Measurements from ENCODE around the gene NLRP9. TPM values are rescaled to one million over a fixed set of nuclear protein-coding genes. Genes with fewer than 3 reads are reported as not detected.
A peak's percentile ranks its signal among the peaks of the same experiment; 100 is the strongest.

NLRP9 gene
- total RNA-seq, 1 donor from 2014 or later: not detected

- Histone ChIP-seq H3K27me3 (ENCODE audit: low read depth) (no peaks in the 10 kb centered on the region), H3K27ac (no peak overlapping the region), H3K9me3 (no peaks in the 10 kb centered on the region), H3K36me3 (peaks cover 78% of the 10 kb centered on the region), H3K4me1 (peaks cover 3% of the 10 kb centered on the region), H3K4me3 (no peak overlapping the region)
- TF ChIP-seq CTCF (IDR thresholded peaks at IDR 0.05): no peak
- DNase-seq: no peak
- intact Hi-C loops (cut with DNase I): no loop called here
- ATAC-seq: no peak
Measured at GRCh38 chr19:55671054-55671378, 67.2 kb downstream of the NLRP9 start.

- no peak overlapping the region for H3K4me3 ChIP-seq
- intact Hi-C loops (cut with DNase I): no loop called here
- no peaks in the 10 kb centered on the region for H3K4me1 ChIP-seq
- peak; percentile 70 for DNase-seq
- no peaks in the 10 kb centered on the region for H3K9me3 ChIP-seq
- ATAC-seq: no peak
- H3K27ac ChIP-seq: no peak overlapping the region
- no peaks in the 10 kb centered on the region for H3K27me3 ChIP-seq (ENCODE audit: low read depth)
- no peak for TF ChIP-seq CTCF (IDR thresholded peaks at IDR 0.05)
- peaks cover 84% of the 10 kb centered on the region for H3K36me3 ChIP-seq
Measured at GRCh38 chr19:55670280-55671053, 67.7 kb downstream of the NLRP9 start.

- DNase-seq (no peak), ATAC-seq (no peak)
- Histone ChIP-seq H3K27me3 (ENCODE audit: low read depth) (no peaks in the 10 kb centered on the region), H3K4me1 (no peaks in the 10 kb centered on the region), H3K4me3 (no peak overlapping the region), H3K9me3 (no peaks in the 10 kb centered on the region), H3K27ac (no peak overlapping the region), H3K36me3 (peaks cover 90% of the 10 kb centered on the region)
- TF ChIP-seq CTCF (IDR thresholded peaks at IDR 0.05): no peak
- intact Hi-C loops (cut with DNase I): no loop called here
Measured at GRCh38 chr19:55669418-55670279, 68.6 kb downstream of the NLRP9 start.

GRCh38 chr19:55668603-55669348, 69.4 kb downstream of the NLRP9 start:
- H3K4me3 ChIP-seq: no peak overlapping the region
- no peak overlapping the region for H3K27ac ChIP-seq
- no peaks in the 10 kb centered on the region for H3K9me3 ChIP-seq
- intact Hi-C loops (cut with DNase I): no loop called here
- H3K36me3 ChIP-seq: peaks cover 96% of the 10 kb centered on the region
- ATAC-seq (peak in 1 of 2 donors; percentile 10), DNase-seq (no peak)
- no peaks in the 10 kb centered on the region for H3K4me1 ChIP-seq
- H3K27me3 ChIP-seq (ENCODE audit: low read depth): no peaks in the 10 kb centered on the region
- TF ChIP-seq CTCF (IDR thresholded peaks at IDR 0.05): no peak

GRCh38 chr19:55667958-55668357, 70.2 kb downstream of the NLRP9 start:
- DNase-seq (no peak), ATAC-seq (peak; percentile 7 to 28)
- no peak overlapping the region for H3K27ac ChIP-seq
- no peak for TF ChIP-seq CTCF (IDR thresholded peaks at IDR 0.05)
- no peaks in the 10 kb centered on the region for H3K9me3 ChIP-seq
- intact Hi-C loops (cut with DNase I): no loop called here
- no peak overlapping the region for H3K4me3 ChIP-seq
- no peaks in the 10 kb centered on the region for H3K4me1 ChIP-seq
- no peaks in the 10 kb centered on the region for H3K27me3 ChIP-seq (ENCODE audit: low read depth)
- peaks cover 96% of the 10 kb centered on the region for H3K36me3 ChIP-seq

All from lower lobe of right lung (tissue), 2 donors.